ENCODE results near the gene ZNF195.
"Not testable (repeated sequence)": the region's sequence is repeated elsewhere in the genome, so short reads cannot be mapped to it uniquely, and the experiment has no call there.

Gene ZNF195

DNA sequence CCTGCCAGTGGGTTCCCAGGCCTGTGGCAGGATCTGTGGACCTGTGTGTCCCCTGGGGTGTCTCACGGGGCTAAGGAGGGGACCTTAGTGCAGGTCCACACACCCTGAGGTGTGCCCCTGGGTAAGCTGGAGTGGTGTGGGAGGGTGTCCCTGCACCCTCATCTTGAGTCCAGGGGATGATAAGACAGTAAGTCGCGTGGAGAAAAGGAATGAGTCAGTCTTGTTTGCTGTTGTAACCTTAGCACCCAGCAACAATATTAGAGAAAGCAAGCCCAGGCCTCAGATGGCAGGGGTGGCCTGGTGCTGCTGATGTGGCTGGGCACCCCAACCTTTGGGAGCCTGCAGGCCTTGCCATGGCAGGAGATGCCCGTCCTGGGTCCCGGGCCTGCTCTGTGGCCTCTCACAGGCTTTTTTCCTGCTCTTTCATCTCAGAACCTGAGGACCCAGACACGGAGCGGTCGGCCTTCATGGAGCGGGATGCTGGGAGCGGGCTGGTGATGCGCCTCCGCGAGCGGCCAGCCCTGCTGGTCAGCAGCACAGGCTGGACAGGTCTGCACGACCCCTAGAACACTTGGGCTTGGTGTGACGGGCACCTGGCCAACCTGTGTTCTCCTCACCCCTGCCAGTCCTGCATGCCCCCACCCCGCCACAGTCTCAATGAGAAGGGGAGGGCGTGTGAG is 23.4 kb upstream of the ZNF195 start:
- not testable (repeated sequence) for DNase-seq

- not testable (repeated sequence) for DNase-seq
Measured at GRCh38 chr11:3401052-3401451, 22.1 kb upstream of the ZNF195 start.

- DNase-seq: not testable (repeated sequence)
Measured at GRCh38 chr11:3398509-3398908, 19.6 kb upstream of the ZNF195 start.

DNA sequence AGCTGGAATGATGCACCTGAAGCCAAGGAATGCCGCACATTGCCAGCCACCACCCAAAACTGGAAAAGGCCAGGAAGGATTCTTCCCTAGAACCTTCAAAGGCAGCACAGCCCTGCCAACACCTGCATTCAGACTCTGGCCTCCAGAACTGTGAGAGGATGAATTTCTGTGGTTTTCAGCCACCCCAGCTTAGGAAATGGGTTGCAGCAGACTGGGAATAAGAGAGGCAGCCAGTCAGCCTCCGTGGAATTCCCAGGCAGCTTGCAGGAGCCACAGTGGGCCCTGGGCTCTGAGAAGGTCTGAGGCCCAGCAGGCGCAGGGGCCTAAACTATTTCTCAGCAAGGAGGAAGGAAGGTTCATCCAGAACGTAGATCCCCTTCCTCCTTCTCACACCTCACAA is 19.2 kb upstream of the ZNF195 start:
- DNase-seq: not testable (repeated sequence)

GRCh38 chr11:3397210-3397609 is 18.3 kb upstream of the ZNF195 start:
- not testable (repeated sequence) for DNase-seq

GRCh38 chr11:3395468-3395867 is 16.5 kb upstream of the ZNF195 start:
- DNase-seq: not testable (repeated sequence)

GRCh38 chr11:3394956-3395355 is 16.0 kb upstream of the ZNF195 start:
- DNase-seq: not testable (repeated sequence)

GRCh38 chr11:3393450-3393849 is 14.5 kb upstream of the ZNF195 start:
- not testable (repeated sequence) for DNase-seq

DNA sequence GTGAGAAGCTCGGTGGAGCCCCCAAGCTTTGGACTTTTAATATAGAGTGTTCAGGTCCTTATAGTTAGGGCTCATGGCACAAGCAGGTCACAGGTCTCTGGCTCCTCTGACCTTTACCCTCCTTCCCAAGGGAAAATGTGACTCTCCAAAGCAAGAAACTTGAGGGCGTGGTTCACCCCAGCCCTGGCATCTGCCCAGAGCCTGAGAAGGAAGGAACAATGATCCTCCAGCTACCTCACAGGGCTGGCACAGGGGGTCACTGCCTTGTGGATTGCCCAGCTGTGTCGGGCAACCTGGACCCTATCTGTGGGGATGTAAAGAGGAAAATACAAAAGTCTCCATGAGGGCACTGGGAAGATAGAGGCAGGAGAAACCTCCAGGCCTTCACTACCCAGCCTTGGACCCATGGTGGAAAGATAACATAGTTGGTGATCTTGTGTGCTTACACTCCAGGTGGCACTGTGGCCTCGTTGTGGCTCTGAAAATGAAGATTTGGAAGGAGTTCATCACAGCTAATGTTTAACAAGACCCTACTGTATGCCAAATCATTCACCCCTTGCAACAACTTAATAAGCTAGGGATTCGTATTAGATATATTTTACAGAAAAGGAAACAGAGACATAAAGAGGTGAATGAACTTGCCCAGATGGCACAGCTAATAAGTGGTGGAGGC is 3.8 kb upstream of the ZNF195 start:
- DNase-seq: no peak

DNA sequence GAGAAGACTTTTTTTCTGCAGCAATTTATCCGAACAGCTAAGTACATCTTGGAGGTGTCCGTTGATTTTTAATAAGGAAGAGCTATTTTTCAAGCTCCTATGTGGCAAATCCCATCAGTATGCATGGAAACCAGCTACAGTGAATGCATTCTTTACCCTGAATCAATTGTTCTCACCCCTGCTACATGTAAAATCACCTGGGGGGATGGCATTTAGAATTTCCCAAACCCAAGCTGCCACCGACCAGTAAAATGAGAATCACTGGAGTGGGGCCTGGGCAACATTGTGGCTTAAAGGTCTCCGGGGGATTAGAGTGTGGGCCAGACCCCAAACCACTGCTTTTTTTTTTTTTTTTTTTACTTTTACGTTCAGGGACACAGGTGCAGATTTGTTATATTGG is 2.8 kb upstream of the ZNF195 start:
- DNase-seq: no peak

DNA sequence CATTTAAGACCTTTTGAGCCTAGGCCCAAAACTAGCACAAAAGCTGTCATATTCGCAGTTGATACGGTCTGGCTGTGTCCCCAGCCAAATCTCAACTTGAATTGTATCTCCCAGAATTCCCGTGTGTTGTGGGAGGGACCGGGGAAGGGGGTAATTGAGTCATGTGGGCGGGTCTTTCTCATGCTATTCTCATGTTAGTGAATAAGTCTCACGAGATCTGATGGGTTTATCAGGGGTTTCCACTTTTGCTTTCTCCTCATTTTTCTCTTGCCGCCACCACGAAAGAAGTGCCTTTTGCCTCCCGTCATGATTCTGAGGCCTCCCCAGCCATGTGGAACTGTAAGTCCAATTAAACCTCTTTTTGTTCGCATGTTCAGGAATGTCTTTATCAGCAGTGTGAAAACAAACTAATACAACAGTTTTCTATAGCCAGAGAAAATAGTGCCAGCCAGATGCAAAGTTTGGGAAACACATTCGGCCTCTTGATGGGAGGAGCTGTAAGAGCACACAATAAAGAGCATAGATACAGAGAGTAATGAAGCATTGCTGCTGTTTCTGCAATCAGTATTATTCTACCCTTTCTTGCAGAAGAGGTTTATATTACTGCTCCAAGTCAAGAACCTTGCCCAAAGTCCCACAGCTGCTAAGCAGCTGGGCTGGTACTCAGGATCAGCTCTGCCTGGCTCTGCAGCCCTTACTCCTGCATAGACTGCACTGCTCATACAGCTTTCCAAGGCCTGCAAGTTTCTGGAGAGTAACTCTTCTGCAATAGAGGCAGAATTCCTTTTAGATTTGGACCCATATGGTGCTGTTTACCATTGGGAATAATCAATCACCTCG is 2.0 kb upstream of the ZNF195 start:
- no peak for DNase-seq

DNA sequence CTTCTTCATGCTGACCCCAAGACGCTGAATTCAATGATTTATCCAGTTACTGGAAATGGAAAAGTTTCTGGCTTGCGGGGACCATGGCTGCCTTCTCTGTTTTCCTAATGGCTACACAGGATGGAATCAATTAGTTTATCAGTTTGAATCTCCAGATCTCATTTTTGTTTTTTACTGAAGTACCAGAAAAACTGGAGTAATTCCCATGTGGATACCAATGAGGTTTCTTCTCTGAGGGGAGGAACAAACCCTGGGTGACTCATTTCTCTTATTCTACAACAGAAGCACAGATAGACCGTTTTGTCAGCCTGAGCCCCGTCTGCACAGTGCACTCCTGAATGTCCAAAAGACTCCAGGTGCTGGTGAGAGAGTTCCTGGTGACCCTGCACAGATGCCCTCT is 3.4 kb downstream of the ZNF195 start:
- DNase-seq: no peak

DNA sequence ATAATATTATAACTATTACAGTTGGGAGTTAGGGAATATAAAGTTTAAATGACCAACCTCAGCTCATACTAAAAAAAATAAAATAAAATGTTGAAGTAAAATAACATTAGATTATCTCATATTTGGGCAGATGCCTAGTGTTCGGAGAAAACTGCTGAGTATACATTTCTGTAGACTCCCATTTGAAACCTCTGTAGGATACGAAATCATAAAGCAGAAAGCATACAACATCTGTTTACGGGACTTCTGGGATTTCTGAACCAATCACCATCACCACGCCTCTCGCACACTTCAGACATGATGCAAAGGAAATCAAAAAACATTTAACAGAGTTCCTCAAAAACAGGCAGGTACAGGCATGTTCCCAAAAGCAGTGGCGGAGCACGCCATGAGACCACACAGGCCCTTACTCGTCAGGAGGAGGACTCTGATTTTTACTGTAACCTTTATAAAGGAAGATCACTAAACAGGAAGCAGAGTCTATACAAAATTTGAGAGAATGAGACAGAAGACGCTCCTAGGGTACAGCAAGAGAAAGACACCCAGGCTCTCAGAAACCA is 8.6 kb downstream of the ZNF195 start:
- no peak for DNase-seq

GRCh38 chr11:3369366-3369765 is 9.6 kb downstream of the ZNF195 start:
- no peak for DNase-seq

- no peak for DNase-seq
Measured at GRCh38 chr11:3368199-3368598, 10.7 kb downstream of the ZNF195 start.

DNA sequence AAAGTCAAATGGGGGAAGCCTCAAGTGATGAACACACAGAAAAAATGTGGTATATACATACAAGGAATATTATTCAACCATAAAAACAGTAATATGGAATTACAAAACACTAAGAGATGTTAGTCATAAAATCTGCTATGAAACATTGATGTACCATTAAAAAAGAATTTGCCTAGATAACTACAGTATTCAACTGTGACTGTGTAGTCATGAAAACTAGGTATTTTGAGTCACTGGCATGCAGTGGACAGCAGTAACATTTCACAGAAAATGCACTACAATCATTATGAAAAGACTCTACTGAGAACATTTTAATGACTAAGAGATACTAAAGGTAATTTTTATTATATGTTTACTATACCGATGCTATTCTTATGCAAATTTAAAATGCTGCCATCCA is 11.7 kb downstream of the ZNF195 start:
- DNase-seq: no peak

DNA sequence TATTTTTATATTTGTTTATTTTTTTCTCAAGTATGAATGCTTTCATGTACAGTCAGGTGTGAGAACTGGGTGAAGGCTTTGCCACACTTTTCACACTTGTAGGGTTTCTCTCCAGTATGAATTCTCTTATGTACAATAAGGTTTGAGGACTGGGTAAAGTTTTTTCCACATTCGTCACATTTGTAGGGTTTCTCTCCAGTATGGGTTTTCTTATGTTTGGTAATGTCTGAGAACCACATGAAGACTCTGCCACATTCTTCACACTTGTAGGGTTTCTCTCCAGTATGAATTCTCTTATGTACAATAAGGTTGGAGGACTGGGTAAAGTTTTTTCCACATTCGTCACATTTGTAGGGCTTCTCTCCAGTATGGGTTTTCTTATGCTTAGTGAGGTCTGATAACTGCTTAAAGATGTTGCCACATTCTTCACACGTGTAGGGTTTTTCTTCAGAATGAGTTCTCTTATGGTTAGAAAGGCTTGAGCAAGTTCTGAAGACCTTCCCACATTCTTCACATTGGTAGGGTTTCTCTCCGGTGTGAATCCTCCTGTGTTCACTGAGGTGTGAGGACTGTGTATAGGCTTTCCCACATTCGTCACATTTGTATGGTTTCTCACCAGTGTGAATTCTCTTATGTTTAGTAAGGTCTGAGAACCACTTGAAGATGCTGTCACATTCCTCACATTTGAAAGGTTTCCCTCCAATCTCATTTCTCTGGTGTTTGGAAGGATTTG is 19.7 kb downstream of the ZNF195 start:
- DNase-seq: no peak

DNA sequence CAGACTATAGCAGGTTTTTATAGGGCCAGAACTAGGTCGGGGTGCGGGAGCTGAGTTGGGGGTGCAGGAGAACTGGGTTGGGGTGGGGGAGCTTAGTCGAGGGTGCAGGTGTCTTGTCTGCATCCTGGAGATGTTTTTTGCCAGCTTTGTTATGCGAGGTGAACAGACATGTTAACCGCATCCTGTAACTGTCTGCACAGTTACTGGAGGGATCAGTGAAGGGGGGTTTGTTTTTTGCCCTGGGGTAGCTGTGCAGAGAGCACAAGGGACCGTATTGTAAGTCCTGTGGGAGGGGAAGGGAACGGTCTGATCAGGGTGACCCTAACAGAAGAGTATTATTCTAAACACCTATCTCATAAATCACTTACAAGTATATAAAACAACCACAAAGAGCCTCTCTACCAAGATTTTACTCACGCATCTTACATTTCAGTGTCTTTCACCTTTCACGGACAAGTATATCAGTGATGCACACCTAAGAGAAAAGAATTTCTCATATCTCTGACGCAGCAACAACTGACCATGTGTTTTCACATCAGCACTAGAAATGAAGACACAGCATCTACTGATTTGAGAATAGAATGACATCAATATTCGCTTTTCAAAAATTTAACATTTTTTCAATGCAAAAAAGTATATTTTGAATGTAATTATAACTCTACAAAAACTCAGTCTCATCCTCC is 20.8 kb downstream of the ZNF195 start:
- DNase-seq: no peak

DNA sequence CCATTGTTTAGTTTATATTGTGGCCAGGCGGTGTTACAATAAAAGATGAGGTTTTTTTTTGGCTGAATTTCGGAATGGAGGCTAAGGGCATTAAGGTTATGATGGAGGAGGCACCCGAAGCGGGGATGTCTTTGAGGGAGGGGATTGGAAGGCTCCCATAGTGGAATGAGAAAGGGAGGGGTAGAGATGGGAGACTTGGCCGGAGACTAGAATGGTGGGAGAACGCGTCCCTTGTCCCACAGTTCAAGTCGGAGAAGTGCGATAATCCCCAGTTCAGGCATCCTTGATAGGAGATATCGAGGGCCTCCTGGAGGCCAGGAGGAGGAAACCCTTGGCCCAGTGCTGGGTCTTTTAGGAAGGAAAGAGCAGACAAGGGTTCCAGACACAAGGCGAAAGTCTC is 21.6 kb downstream of the ZNF195 start:
- DNase-seq: no peak

DNA sequence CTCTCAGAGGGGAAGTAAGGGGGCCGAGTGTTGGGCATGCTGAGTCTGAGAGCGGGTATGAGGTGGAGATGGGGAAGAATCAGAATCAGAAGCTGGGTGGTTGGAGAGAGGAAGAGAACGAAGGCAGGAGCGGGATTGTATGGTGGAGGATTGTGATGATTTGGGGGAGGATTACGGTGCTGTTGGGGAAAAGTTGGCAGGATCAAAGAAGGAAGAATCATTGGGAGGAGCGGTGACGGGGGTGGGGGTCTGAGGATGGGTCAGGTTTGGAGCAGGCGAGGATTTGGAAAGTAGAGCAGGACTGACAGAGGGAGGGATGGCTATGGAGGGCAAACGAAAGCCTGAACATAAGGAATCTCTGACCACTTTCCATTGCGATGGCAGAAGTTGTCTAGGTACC is 22.1 kb downstream of the ZNF195 start:
- no peak for DNase-seq

GRCh38 chr11:3353066-3353465 is 25.9 kb downstream of the ZNF195 start:
- DNase-seq: no peak

- DNase-seq: no peak
Measured at GRCh38 chr11:3347127-3347526, 31.8 kb downstream of the ZNF195 start.

Measured in CD4-positive, alpha-beta T cell treated with Interleukin-1 beta for 1 hour (primary cell).